Putamen (tissue), 1 donor: ENCODE measurements around the gene R3HDML.
"Not testable (repeated sequence)": the region's sequence is repeated elsewhere in the genome, so short reads cannot be mapped to it uniquely, and the experiment has no call there.

Experiments
- DNase-seq: peaks from one replicate; pipeline ENCODE4 v3.0.0-alpha.2; 2016; ENCODE audit warnings: low spot score

Gene R3HDML

DNA sequence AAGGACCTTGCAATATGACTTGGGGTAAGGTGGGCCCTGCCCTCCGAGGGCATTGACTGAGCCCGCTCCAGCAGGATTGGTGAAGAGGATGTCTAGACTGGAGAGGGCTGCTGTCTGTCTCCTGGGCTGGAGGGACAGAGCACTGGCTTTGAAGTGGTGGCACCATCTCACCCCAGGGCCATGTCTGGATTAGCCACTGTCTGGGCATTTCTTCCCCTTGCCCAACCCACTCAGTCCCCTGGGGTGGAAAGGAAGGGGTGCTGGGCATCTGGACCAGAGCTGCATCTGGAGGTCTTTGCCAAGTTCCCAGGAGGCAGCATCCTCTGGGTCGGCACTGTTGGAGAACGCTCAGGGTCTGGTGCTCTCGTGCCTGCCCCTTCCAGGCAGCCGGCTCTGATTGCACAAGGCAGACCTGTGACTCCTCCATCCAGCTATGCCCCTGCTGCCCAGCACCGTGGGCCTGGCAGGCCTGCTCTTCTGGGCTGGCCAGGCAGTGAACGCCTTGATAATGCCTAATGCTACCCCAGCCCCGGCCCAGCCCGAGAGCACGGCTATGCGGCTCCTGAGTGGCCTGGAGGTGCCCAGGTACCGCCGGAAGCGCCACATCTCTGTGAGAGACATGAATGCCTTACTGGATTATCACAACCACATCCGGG lies at the start of gene R3HDML:
R3HDML (plus strand) TSS at position 319 of the 656 bp plus-strand sequence; CDS start at position 434, 115 bp downstream.
- no peak for DNase-seq

GRCh38 chr20:44287272-44288097 lies 49.4 kb upstream of the R3HDML start:
- DNase-seq, result no peak

- no peak for DNase-seq
Measured at GRCh38 chr20:44288252-44288651, 48.6 kb upstream of the R3HDML start.

DNA sequence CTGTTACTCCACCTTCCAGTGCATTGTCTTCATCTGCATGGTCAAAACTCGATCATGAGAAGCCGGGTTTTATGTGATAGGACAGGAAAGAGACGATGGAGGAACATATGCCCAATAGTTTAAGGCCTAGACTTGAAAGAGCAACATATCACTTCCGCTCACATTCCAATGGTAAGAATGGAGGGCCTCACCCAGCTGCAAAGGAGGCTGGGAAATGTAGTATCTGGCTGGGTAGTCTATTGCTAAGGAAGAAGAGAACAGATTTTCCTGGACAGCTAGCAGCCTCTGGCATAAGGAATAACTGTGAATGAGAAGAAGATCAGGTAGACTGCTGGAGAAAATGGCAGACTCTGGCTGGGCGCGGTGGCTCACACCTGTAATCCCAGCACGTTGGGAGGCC lies 45.1 kb upstream of the R3HDML start:
- no peak for DNase-seq

DNA sequence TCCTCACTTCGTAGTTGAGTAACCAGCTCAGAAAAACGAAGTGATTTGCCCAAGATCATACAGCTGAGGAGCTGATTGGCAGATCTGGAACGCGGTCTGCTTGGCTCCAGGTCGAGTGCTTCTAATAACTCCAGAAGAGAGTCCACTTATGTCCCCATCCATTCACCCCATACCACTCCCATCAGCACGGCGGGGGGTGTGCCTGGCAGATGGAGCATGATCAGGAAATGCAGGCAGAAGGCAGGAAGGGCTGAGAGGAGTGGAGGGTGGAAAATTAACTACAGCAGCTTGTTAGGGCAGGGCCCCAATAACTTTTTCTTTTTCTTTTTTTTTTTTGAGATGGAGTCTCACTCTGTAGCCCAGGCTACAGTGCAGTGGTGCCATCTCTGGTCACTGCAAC lies 40.8 kb upstream of the R3HDML start:
- no peak for DNase-seq

GRCh38 chr20:44297721-44298120 lies 39.1 kb upstream of the R3HDML start:
- no peak for DNase-seq

DNA sequence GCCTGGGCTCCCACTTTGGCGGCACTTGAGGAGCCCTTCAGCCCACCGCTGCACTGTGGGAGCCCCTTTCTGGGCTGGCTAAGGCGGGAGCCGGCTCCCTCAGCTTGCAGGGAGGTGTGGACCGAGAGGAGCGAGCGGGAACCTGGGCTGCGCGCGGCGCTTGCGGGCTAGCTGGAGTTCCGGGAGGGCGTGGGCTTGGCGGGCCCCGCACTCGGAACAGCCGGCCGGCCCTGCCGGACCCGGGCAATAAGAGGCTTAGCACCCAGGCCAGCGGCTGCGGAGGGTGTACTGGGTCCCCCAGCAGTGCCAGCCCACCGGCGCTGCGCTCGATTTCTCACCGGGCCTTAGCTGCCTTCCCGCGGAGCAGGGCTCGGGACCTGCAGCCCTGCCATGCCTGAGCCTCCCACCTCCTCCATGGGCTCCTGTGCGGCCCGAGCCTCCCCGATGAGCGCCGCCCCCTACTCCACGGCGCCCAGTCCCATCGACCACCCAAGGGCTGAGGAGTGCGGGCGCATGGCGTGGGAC lies 37.8 kb upstream of the R3HDML start:
- DNase-seq, result not testable (repeated sequence)

DNA sequence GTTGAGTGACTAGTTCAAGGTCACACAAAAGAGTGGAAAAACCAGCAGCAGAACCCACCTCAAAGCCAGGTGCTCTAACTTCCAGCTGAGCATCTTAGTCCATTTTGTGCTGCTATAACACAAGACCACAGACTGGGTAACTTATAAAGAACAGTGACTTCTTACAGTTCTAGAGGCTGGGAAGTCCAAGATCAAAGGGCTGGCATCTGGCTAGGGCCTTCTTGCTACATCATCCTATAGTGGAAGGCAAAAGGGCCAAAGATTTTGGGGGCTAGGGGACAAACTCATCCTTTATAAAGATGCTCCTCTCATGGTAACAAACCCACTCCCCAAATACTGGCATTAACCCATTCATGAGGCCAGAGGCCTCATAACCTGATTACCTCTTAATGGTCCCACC lies 35.6 kb upstream of the R3HDML start:
- no peak for DNase-seq

GRCh38 chr20:44302026-44302669 lies 34.7 kb upstream of the R3HDML start:
- no peak for DNase-seq

GRCh38 chr20:44302736-44303135 lies 34.1 kb upstream of the R3HDML start:
- DNase-seq, result no peak

- DNase-seq, result no peak
Measured at GRCh38 chr20:44304383-44304782, 32.5 kb upstream of the R3HDML start.

DNA sequence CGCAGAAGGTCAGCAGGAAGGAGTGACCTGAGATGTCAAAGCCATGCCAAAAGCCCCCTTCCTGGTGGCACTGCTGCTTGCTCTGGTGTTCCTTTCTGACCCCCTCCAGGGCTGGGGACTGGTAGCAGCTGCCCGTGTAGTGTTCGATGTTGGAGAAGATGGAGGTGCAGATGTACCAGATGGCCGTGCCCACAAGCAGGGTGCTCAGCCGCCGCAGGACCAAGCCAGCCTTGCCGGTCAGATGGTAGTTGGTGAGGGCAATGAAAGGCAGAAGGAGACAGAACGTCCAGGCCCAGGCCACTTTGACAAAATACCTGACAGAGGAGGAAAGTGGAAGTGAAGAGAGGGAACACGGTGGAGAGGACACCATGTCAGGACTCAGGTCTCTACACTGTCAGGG lies 29.9 kb upstream of the R3HDML start:
- no peak for DNase-seq

DNA sequence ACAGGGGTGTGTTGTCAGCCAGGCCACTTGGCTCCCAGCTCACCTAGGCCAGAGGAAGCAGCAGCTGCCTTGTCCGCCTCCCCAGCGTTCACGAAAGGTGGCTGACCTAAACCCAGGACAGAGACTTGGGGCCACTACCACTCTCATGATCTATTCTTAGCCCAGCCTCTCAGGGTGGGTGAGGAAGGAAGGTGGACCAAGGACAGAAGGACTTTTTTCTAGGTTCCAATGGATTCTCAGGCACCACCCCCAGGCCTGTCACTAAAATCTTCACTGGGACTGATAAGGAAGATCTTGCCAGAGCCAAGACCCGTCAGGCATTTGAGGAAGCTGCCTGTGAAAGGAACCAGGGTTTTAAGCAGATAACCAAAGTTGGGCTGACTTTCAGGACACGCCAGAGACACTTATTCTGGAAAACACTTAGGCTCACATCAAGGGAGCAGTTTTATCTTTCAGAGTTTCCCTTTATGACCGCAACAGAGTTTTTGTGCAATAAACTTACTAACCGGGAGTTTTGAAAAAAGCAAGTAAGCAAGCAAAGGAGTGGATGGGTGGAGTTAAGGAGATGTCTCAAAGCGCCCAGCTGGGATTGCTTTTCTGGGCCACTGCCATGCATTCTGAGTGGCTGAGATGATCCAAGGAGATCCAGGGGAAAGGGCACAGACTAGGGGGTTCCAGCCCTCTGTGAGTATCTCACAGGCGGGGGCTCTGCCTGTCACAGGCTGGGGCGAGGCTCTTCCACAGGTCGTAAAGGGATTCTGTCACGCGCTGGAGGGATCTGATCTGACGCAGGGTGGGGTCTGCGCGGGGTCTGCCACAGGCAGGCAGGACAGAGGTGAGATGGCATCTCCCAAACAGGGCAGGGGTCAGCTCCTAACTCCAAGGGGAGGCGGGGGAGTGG lies 26.8 kb upstream of the R3HDML start:
- DNase-seq, result no peak

GRCh38 chr20:44310664-44311639 lies 25.9 kb upstream of the R3HDML start, which contains the start of gene FITM2:
Gene FITM2, minus strand, starts transcription at chr20:44311202. Its CDS starts 54 bp downstream, at chr20:44311148.
- DNase-seq, result peak; percentile 95

- DNase-seq, result no peak
Measured at GRCh38 chr20:44314870-44315269, 22.0 kb upstream of the R3HDML start.

DNA sequence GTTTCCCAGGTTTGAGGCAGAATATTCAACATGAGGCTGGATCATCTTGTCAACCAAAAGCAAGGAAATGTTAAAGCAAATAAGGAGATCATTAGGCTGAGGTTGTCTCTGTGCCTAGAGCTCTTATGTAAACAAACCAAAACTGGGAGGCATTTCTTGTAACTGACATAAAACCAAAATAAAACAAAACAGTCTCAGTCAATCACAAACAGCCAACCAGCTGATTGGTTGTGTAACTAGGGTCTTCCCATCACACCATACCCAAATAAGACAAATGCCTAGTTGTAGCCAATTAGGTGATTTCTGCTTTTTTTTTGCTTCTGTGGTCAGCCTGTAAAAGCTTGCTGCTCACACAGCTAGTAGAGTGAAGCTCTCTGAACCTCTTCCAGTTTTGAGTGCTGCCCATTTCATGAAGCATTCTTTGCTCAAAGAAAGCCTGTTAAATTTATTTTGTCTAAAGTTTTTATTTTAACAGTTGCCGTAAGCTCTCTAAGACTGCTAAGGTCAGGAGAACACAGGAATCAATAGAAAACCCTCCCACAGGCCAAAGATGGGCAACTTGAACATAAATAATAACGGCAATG lies 16.9 kb upstream of the R3HDML start:
- no peak for DNase-seq

GRCh38 chr20:44324343-44324742 lies 12.5 kb upstream of the R3HDML start:
- DNase-seq, result no peak

- DNase-seq, result no peak
Measured at GRCh38 chr20:44326391-44327159, 10.3 kb upstream of the R3HDML start.

GRCh38 chr20:44327748-44328147 lies 9.1 kb upstream of the R3HDML start:
- DNase-seq, result not testable (repeated sequence)
